ENCODE data around the gene KXD1.

Gene KXD1

GRCh38 chr19:18616023-18616422 lies 58.4 kb downstream of the KXD1 start:
- no peak for DNase-seq (ENCODE audit: low read depth)

- no peak for DNase-seq (ENCODE audit: low read depth)
Observed at GRCh38 chr19:18617562-18617961, 59.9 kb downstream of the KXD1 start.

GRCh38 chr19:18618236-18618635 lies 60.6 kb downstream of the KXD1 start:
- no peak for DNase-seq (ENCODE audit: low read depth)
